Stimulated activated memory B cell treated with anti-CD40 and anti-IgM and Interleukin-4, amounts not matched to agents 10 μg/mL and 1 μg/mL and 100 μg/mL, for 72 hours (primary cell): Measurements from ENCODE around the gene OR52B2.
"Not testable (repeated sequence)": the region's sequence is repeated elsewhere in the genome, so short reads cannot be mapped to it uniquely, and the experiment has no call there.

ENCODE experiments used
- ATAC-seq: fragments of 150-1000 bp; cut with Tn5 transposase; 2 replicates; pipeline ENCODE4 v1.10.0; 2021
- H3K27ac Mint-ChIP-seq: one replicate; pipeline ENCODE4 v1.8.0; 2022; ENCODE audit warnings: mild to moderate bottlenecking, mixed read lengths
- H3K27me3 Mint-ChIP-seq: one replicate; pipeline ENCODE4 v1.8.0; 2022; ENCODE audit warnings: mixed read lengths
- H3K36me3 Mint-ChIP-seq: one replicate; pipeline ENCODE4 v1.8.0; 2022; ENCODE audit warnings: mixed read lengths
- H3K4me1 Mint-ChIP-seq: one replicate; pipeline ENCODE4 v1.8.0; 2022; ENCODE audit warnings: mixed read lengths
- H3K4me3 Mint-ChIP-seq: one replicate; pipeline ENCODE4 v1.8.0; 2022; ENCODE audit warnings: mild to moderate bottlenecking, moderate library complexity, mixed read lengths
- H3K9me3 Mint-ChIP-seq: one replicate; pipeline ENCODE4 v1.8.0; 2022; ENCODE audit warnings: mixed read lengths

Gene OR52B2

GRCh38 chr11:6197466-6198200, 27.5 kb upstream of the OR52B2 start:
- Mint-ChIP-seq H3K27ac (no peak overlapping the region), H3K4me3 (no peak overlapping the region), H3K27me3 (no peaks in the 10 kb centered on the region), H3K9me3 (no peaks in the 10 kb centered on the region), H3K36me3 (no peaks in the 10 kb centered on the region), H3K4me1 (no peaks in the 10 kb centered on the region)
- ATAC-seq: no peak

DNA sequence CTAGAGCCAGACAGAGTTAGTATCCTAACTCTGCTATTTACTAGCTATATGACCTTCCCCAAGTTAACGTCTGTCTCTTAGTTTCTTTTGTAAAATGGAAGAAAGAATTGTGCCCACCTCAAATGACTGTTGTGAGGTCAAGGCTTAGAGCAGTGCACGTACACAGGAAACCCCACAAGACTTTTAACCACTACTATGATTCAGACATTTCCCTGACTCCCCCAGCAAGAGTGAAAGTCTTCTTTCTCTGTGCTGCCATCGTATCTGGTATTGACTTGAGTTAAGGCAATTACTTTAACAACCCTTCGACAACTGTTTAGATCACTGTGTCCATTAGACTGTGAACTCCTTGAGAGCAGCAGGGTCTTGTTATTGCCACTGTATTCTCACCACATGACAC, 26.3 kb upstream of the OR52B2 start:
- H3K36me3 Mint-ChIP-seq: no peaks in the 10 kb centered on the region
- no peaks in the 10 kb centered on the region for H3K9me3 Mint-ChIP-seq
- ATAC-seq: no peak
- H3K4me1 Mint-ChIP-seq: no peaks in the 10 kb centered on the region
- no peak overlapping the region for H3K27ac Mint-ChIP-seq
- no peak overlapping the region for H3K4me3 Mint-ChIP-seq
- H3K27me3 Mint-ChIP-seq: no peaks in the 10 kb centered on the region

DNA sequence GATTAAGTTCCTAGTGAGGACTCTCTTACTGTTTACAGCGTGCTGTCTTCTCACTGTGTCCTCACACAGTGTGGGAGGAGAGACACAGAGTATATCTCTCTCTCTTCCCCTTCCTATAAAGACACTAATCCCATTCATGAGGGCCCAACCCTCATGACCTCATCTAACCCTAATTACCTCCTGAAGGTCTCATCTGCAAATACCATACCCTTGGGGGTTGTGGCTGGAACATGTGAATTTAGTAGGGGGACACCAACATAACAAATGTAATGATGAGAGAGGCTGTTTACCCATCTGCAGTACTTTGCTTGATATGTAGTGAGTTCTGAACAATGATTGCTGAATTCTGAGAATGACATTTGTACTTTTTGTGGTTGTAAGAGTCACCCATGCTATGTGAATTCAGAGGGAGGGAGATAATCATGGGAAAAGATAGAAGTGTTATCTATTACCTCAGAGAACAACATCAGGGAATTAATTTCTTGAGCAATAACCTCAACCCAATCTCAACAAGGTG, 24.0 kb upstream of the OR52B2 start:
- ATAC-seq: peak; percentile 35
- H3K9me3 Mint-ChIP-seq: no peaks in the 10 kb centered on the region
- H3K27me3 Mint-ChIP-seq: no peaks in the 10 kb centered on the region
- no peaks in the 10 kb centered on the region for H3K4me1 Mint-ChIP-seq
- H3K36me3 Mint-ChIP-seq: no peaks in the 10 kb centered on the region
- no peak overlapping the region for H3K27ac Mint-ChIP-seq
- H3K4me3 Mint-ChIP-seq: no peak overlapping the region

DNA sequence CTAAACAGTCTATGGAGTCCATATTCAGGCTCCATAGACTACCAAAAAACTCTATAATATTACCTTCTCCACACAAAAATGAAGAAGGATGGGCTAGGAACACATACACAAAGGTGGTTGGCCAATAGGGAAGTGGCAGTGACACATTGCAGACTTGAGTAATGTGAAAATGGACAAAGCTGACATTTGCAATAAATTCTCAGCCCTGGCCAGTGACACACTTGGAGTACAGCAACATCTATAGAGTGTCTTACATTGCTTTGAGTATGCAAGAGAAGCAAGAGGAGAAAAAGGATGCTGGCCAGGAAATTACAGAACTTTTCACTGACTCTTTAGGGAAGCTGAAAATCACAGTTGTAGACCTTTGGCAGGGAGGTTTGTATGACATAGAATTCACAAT, 21.6 kb upstream of the OR52B2 start:
- H3K4me1 Mint-ChIP-seq: no peaks in the 10 kb centered on the region
- H3K4me3 Mint-ChIP-seq: no peak overlapping the region
- no peak for ATAC-seq
- H3K27ac Mint-ChIP-seq: no peak overlapping the region
- no peaks in the 10 kb centered on the region for H3K36me3 Mint-ChIP-seq
- no peaks in the 10 kb centered on the region for H3K9me3 Mint-ChIP-seq
- H3K27me3 Mint-ChIP-seq: no peaks in the 10 kb centered on the region

- Mint-ChIP-seq H3K27ac (no peak overlapping the region), H3K4me1 (no peaks in the 10 kb centered on the region), H3K36me3 (no peaks in the 10 kb centered on the region), H3K4me3 (no peak overlapping the region), H3K9me3 (no peaks in the 10 kb centered on the region), H3K27me3 (peaks cover 12% of the 10 kb centered on the region)
- ATAC-seq: peak; percentile 36
Observed at GRCh38 chr11:6175440-6175839, 5.3 kb upstream of the OR52B2 start.

DNA sequence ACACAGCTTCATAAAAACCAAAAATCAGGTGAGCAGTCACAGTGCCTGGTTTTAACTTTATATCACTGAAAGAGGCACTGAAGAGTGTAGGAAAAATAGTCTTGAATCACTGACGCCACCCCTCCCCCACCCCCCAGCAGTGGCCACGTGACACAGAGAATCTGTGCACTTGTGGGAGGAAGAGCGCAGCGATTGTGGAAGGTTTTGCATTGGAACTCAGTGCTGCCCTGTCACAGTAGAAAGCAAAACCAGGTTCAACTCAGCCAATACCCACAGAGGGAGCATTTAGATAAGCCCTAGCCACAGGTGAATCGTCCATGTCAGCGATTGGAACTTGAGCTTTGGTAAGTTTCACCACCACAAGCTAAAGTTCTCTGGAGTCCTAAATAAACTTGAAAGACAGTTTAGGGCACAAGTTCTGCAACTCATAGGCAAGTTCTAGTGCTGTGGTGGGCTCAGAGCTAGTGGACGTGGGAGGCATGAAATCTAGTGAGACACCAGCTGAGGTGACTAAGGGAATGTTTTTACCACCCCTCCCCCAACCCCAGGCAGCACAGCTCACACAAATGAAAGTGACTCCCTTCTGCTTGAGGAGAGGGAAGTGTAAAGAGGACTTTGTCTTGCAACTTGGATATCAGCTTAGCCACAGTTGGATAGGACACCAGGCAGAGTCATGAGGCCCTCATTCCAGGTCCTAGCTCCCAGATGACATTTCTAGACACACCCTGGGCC, 13.3 kb downstream of the OR52B2 start:
- Mint-ChIP-seq H3K9me3 (no peaks in the 10 kb centered on the region), H3K27me3 (no peaks in the 10 kb centered on the region), H3K36me3 (no peaks in the 10 kb centered on the region), H3K4me3 (no peak overlapping the region), H3K27ac (no peak overlapping the region), H3K4me1 (no peaks in the 10 kb centered on the region)
- no peak for ATAC-seq

GRCh38 chr11:6152126-6152525, 18.0 kb downstream of the OR52B2 start:
- Mint-ChIP-seq H3K27me3 (no peaks in the 10 kb centered on the region), H3K36me3 (no peaks in the 10 kb centered on the region), H3K4me3 (no peak overlapping the region), H3K27ac (no peak overlapping the region), H3K9me3 (peaks cover 3% of the 10 kb centered on the region), H3K4me1 (no peaks in the 10 kb centered on the region)
- ATAC-seq: no peak

GRCh38 chr11:6151117-6151516, 19.0 kb downstream of the OR52B2 start:
- no peak overlapping the region for H3K4me3 Mint-ChIP-seq
- ATAC-seq: no peak
- no peaks in the 10 kb centered on the region for H3K36me3 Mint-ChIP-seq
- H3K4me1 Mint-ChIP-seq: no peaks in the 10 kb centered on the region
- H3K27ac Mint-ChIP-seq: no peak overlapping the region
- H3K9me3 Mint-ChIP-seq: peaks cover 3% of the 10 kb centered on the region
- H3K27me3 Mint-ChIP-seq: no peaks in the 10 kb centered on the region

- H3K4me1 Mint-ChIP-seq: not testable (repeated sequence)
Observed at GRCh38 chr11:6143737-6144136, 26.4 kb downstream of the OR52B2 start.

DNA sequence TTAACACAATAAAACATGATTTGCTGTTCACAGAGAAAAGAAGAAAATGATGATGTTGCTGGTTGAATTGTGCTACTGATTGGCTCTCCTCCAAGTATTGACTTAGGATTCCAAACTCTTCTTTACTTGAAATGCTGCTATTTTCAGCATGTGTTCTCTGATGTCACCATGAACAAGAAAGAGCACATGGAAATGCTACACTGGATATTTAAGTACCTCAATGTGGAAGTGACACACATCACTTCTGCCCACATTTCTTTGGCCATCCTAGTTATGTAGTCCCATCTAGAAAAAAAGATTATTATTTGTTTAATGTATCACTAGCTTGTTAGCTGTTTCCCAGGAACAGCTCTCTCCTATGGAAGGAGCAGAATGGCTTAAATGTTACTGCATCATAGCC, 27.2 kb downstream of the OR52B2 start:
- Mint-ChIP-seq H3K27me3 (peaks cover 19% of the 10 kb centered on the region), H3K4me1 (no peaks in the 10 kb centered on the region), H3K4me3 (no peak overlapping the region), H3K9me3 (no peaks in the 10 kb centered on the region), H3K27ac (no peak overlapping the region), H3K36me3 (no peaks in the 10 kb centered on the region)
- no peak for ATAC-seq

More at GRCh38 chr11:6143737-6144136, 26.4 kb downstream of the OR52B2 start:
- not testable (repeated sequence) for H3K36me3 Mint-ChIP-seq, H3K4me3 Mint-ChIP-seq, H3K27ac Mint-ChIP-seq, H3K9me3 Mint-ChIP-seq, ATAC-seq
- peaks cover 11% of the 10 kb centered on the region for H3K27me3 Mint-ChIP-seq

DNA sequence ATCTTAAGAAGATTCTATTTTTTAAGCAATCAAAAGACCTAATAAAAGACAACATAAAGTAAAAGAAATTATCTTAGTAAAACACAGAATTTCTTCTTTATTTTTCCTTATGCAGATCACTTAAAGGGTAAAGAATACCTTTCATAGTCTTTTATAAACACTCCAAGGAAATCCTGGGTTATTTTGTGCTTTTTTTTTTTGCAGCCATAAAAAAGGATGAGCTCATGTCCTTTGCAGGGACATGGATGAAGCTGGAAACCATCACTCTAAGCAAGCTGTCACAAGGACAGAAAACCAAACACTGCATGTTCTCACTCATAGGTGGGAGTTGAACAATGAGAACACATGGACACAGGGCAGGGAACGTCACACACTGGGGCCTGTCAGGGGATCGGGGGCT, 34.2 kb downstream of the OR52B2 start:
- not testable (repeated sequence) for H3K27ac Mint-ChIP-seq, H3K36me3 Mint-ChIP-seq, ATAC-seq, H3K9me3 Mint-ChIP-seq, H3K4me3 Mint-ChIP-seq, H3K4me1 Mint-ChIP-seq
- H3K27me3 Mint-ChIP-seq: peaks cover 46% of the 10 kb centered on the region

DNA sequence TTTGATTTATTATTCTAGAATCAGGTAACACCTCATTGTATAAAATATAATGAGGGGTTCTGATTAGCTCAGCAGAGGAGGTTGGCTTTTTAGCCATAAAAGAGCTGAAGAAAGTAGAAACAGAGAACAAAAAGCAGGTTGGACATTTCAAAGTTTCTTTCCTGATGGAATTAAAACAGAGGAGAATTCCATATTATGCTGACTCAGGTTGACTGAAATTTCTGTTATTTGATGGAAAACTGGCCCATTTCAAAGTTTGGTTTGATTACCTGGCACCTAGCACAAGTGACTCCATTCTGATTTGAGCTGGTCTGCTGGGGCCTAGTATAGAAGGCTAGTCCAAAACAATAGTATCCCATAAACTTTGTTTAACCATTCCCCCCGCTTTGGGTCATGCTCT, 37.7 kb downstream of the OR52B2 start:
- no peaks in the 10 kb centered on the region for H3K4me1 Mint-ChIP-seq
- peaks cover 22% of the 10 kb centered on the region for H3K27me3 Mint-ChIP-seq
- H3K27ac Mint-ChIP-seq: no peak overlapping the region
- H3K4me3 Mint-ChIP-seq: no peak overlapping the region
- H3K36me3 Mint-ChIP-seq: no peaks in the 10 kb centered on the region
- no peaks in the 10 kb centered on the region for H3K9me3 Mint-ChIP-seq
- no peak for ATAC-seq

DNA sequence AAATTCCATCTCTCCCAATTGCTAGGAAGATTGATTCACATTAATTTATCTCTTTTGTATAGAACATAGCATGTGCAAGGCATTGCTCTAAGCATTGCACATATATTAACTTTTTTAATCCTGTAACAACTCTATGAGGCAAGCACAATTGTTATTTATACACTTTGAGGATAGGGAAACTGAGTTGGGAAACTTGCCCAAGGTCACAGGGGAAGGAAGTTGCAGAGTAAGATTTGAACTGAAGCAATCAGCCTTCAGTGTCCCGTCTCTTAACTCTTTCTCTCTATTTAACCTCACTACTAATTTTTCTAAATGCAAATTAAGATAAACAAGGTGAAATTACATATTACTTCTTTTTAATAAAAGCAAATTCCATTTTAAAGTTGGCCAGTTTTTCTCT, 40.5 kb downstream of the OR52B2 start:
- Mint-ChIP-seq H3K36me3 (no peaks in the 10 kb centered on the region), H3K27me3 (peaks cover 22% of the 10 kb centered on the region), H3K4me3 (no peak overlapping the region), H3K9me3 (no peaks in the 10 kb centered on the region), H3K27ac (no peak overlapping the region), H3K4me1 (no peaks in the 10 kb centered on the region)
- no peak for ATAC-seq

DNA sequence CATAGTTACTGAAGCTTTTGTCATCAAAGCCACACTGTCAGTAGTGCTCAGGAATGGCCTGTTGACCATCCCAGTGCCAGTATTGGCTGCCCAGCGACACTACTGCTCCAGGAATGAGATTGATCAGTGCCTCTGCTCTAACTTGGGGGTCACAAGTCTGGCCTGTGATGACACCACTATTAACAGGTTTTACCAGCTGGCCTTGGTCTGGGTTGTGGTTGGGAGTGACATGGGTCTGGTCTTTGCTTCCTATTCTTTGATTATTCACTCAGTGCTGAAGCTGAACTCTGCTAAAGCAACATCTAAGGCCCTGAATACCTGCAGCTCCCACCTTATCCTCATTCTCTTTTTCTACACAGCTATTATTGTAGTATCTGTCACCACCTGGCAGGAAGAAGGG, 41.1 kb downstream of the OR52B2 start:
- H3K36me3 Mint-ChIP-seq: no peaks in the 10 kb centered on the region
- H3K27ac Mint-ChIP-seq: no peak overlapping the region
- no peak for ATAC-seq
- no peaks in the 10 kb centered on the region for H3K4me1 Mint-ChIP-seq
- H3K4me3 Mint-ChIP-seq: no peak overlapping the region
- peaks cover 22% of the 10 kb centered on the region for H3K27me3 Mint-ChIP-seq
- H3K9me3 Mint-ChIP-seq: no peaks in the 10 kb centered on the region

GRCh38 chr11:6127881-6128280, 42.2 kb downstream of the OR52B2 start:
- Mint-ChIP-seq H3K27ac (no peak overlapping the region), H3K9me3 (no peaks in the 10 kb centered on the region), H3K36me3 (no peaks in the 10 kb centered on the region), H3K27me3 (peaks cover 16% of the 10 kb centered on the region), H3K4me3 (no peak overlapping the region), H3K4me1 (no peaks in the 10 kb centered on the region)
- no peak for ATAC-seq

DNA sequence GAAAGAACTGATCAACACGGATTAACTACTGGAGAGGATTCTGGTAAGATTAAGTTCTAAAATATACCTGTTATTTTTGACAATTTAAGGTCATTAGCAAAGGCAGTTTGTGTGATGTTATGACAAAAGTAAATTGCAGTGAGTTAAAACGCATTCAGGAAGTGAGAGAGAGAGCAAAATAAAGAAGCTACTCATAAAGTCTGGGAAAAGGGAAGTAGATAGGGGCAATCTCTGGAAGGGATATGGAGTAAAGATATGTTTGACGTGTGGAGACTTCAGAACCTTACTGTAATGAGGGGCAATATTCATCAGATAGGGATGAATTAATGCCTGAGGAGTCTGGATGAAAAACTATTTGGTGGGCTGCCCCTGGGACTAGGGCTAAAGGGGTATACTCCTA, 45.9 kb downstream of the OR52B2 start:
- Mint-ChIP-seq H3K4me3 (no peak overlapping the region), H3K36me3 (no peaks in the 10 kb centered on the region), H3K27ac (no peak overlapping the region), H3K9me3 (no peaks in the 10 kb centered on the region), H3K4me1 (no peaks in the 10 kb centered on the region), H3K27me3 (no peaks in the 10 kb centered on the region)
- no peak for ATAC-seq
